ENCODE data around the gene CMYA5. TPM values are rescaled to one million over a fixed set of nuclear protein-coding genes. Genes with fewer than 3 reads are reported as not detected.

Gene CMYA5
- total and polyA plus RNA-seq, 2 of the 4 experiments (the other 2 are of a cell fraction), result 0.39 to 0.90 TPM

GRCh38 chr5:79736528-79737514, 47.2 kb downstream of the CMYA5 start:
- WGBS, 2 experiments (ENCODE audit: extremely low coverage in 2 of 2, insufficient read length in 1 of 2), result no CpG with 5 or more reads among the region's 14 CpGs
- in situ Hi-C loops (cut with MboI; ENCODE audit: low sequenced_read_pairs) (no loop called here), intact Hi-C loops (cut with micrococcal nuclease) (no loop called here), dilution Hi-C loops (cut with HindIII; ENCODE audit: low sequenced_read_pairs, unreplicated experiment) (no loop called here)
- no peak overlapping the region for H2BK15ac ChIP-seq (ENCODE audit: low read depth, low read length)
- no peak overlapping the region for H2AK9ac ChIP-seq (replicated peaks; ENCODE audit: low read depth, low read length, poor library complexity)
- ChIA-PET CTCF (interaction anchor here (0.7 kb wide), 1 partner anchor 9 kb away, joined by 3 read pairs; no protein-coding TSS in a partner anchor), POLR2A (ENCODE audit: unreplicated experiment) (no interaction called here)
- H2AK5ac ChIP-seq (ENCODE audit: low read depth, low read length), result no peak overlapping the region
- DNase-seq (no peak), ATAC-seq (ENCODE audit: low read depth) (no peak)
- no peak overlapping the region for H3K9ac ChIP-seq (ENCODE audit: low read depth, low read length)
- no peak overlapping the region for H3K4me2 ChIP-seq (ENCODE audit: low read depth, low read length)
- H4K91ac ChIP-seq (ENCODE audit: insufficient read depth, low read depth, low read length), result no peak overlapping the region
- H3K56ac ChIP-seq (ENCODE audit: extremely low read depth, insufficient read depth, low read length), result no peak overlapping the region
- H3K4ac ChIP-seq (ENCODE audit: low read depth, low read length), result no peak overlapping the region
- no TSS peak for BruUV-seq (replicated peaks)
- no peak overlapping the region for H4K5ac ChIP-seq (ENCODE audit: low read depth, low read length)
- no peak overlapping the region for H2BK5ac ChIP-seq (ENCODE audit: low read depth, low read length, poor library complexity, severe bottlenecking)
- H3K9me1 ChIP-seq (ENCODE audit: insufficient read depth, low read length), result no peaks in the 10 kb centered on the region
- TF ChIP-seq CTCF (conservative IDR thresholded peaks at IDR 0.05; ENCODE audit: low read depth, low read length), result no peak
- TF ChIP-seq MAFK (IDR thresholded peaks at IDR 0.05; ENCODE audit: low read depth, low read length), result no peak
- TF ChIP-seq BHLHE40 (IDR thresholded peaks at IDR 0.05; ENCODE audit: low read depth, low read length), result no peak
- no peak for TF ChIP-seq MXI1 (IDR thresholded peaks at IDR 0.05; ENCODE audit: borderline replicate concordance, low read depth, low read length)
- no peak for TF ChIP-seq CEBPB (IDR thresholded peaks at IDR 0.05; ENCODE audit: low read depth, low read length)
- TF ChIP-seq USF2 (IDR thresholded peaks at IDR 0.05; ENCODE audit: low read depth, low read length), result no peak
- no peak for TF ChIP-seq SMC3 (IDR thresholded peaks at IDR 0.05; ENCODE audit: low read depth, low read length)
- TF ChIP-seq ELK1 (IDR thresholded peaks at IDR 0.05; ENCODE audit: borderline replicate concordance, low read depth, low read length), result no peak
- TF ChIP-seq RFX5 (IDR thresholded peaks at IDR 0.05; ENCODE audit: low read depth, low read length), result no peak
- TF ChIP-seq MAZ (IDR thresholded peaks at IDR 0.05; ENCODE audit: borderline replicate concordance, low read depth, low read length), result no peak
- TF ChIP-seq RAD21 (IDR thresholded peaks at IDR 0.05; ENCODE audit: low read length), result no peak
- TF ChIP-seq NFE2L2 (IDR thresholded peaks at IDR 0.05; ENCODE audit: low read depth, low read length), result no peak
- no peak for TF ChIP-seq POLR2A (IDR thresholded peaks at IDR 0.05; ENCODE audit: low read depth, low read length)
- TF ChIP-seq CHD1 (IDR thresholded peaks at IDR 0.05; ENCODE audit: low read depth, low read length), result no peak
- TF ChIP-seq FOS (IDR thresholded peaks at IDR 0.05; ENCODE audit: low read depth, low read length), result no peak
- no peak overlapping the region for H3K18ac ChIP-seq (ENCODE audit: low read depth, low read length)
- no peak overlapping the region for H3K23ac ChIP-seq (ENCODE audit: low read depth, low read length)
- no peak overlapping the region for H2BK20ac ChIP-seq (ENCODE audit: low read depth, low read length)
- no peak overlapping the region for H4K8ac ChIP-seq (ENCODE audit: low read depth in 2 of 2, low read length in 2 of 2)
- no peaks in the 10 kb centered on the region for H3K36me3 ChIP-seq (ENCODE audit: control insufficient read depth, insufficient read depth, low read length)
- peaks cover 12% of the 10 kb centered on the region for H3K27me3 ChIP-seq (ENCODE audit: control insufficient read depth, insufficient read depth, low read length)
- H3K79me1 ChIP-seq (ENCODE audit: low read depth in 1 of 2, low read length in 2 of 2), result no peaks in the 10 kb centered on the region
- H3K27ac ChIP-seq (ENCODE audit: insufficient read depth, low read length), result no peak overlapping the region
- no peak overlapping the region for H2AFZ ChIP-seq (replicated peaks; ENCODE audit: low read length, poor library complexity)
- no peaks in the 10 kb centered on the region for H3K4me1 ChIP-seq (ENCODE audit: control insufficient read depth, insufficient read depth, low read length)
- H4K20me1 ChIP-seq (ENCODE audit: insufficient read depth, low read length), result no peaks in the 10 kb centered on the region
- H3K9me3 ChIP-seq (ENCODE audit: control insufficient read depth, insufficient read depth, low read length), result no peaks in the 10 kb centered on the region
- no peak overlapping the region for H3K4me3 ChIP-seq (ENCODE audit: insufficient read depth, low read depth, low read length)
- no peak overlapping the region for H2BK120ac ChIP-seq (ENCODE audit: low read depth, low read length)
- H3K14ac ChIP-seq (replicated peaks; ENCODE audit: low read depth, low read length), result no peak overlapping the region
